BLaER1 treated with 17β-estradiol and CSF1 and Interleukin-3, amounts not matched to agents 10 nM and 100 nM (cell line): Measurements from ENCODE around the gene LRFN4.
A peak's percentile ranks its signal among the peaks of the same experiment; 100 is the strongest.

Source experiments
- H3K27ac ChIP-seq, 11 experiments: shearing (Covaris generic); formaldehyde crosslinking; 2 replicates each; pipeline ENCODE4 v1.8.1; 2022
- H3K27me3 ChIP-seq, 11 experiments: shearing (Covaris generic); formaldehyde crosslinking; 2 replicates each; pipeline ENCODE4 v1.8.1; 2022
- H3K36me3 ChIP-seq, 11 experiments: shearing (Covaris generic); formaldehyde crosslinking; 2 replicates each; pipeline ENCODE4 v1.8.1; 2022
- H3K4me1 ChIP-seq, 10 experiments: shearing (Covaris generic); formaldehyde crosslinking; 2 replicates each; pipeline ENCODE4 v1.8.1; 2022
- H3K4me2 ChIP-seq, 11 experiments: shearing (Covaris generic); formaldehyde crosslinking; 2 replicates each; pipeline ENCODE4 v1.8.1; 2022
- H3K4me3 ChIP-seq, 10 experiments: shearing (Covaris generic); formaldehyde crosslinking; 2 replicates each; pipeline ENCODE4 v1.8.1; 2022
- H3K9ac ChIP-seq, 11 experiments: shearing (Covaris generic); formaldehyde crosslinking; 2 replicates each; pipeline ENCODE4 v1.8.1; 2022
- H3K9me3 ChIP-seq, 11 experiments: shearing (Covaris generic); formaldehyde crosslinking; replicated peaks in 1 of 11; 2 replicates each; pipeline ENCODE4 v1.8.1; 2022
- H4K20me1 ChIP-seq, 11 experiments: shearing (Covaris generic); formaldehyde crosslinking; 2 replicates each; pipeline ENCODE4 v1.8.1; 2022
- Cebpa-rat ChIP-seq, 11 experiments: shearing (Covaris generic); IDR thresholded peaks; 2 replicates each; pipeline ENCODE4 v1.8.1; 2022

Gene LRFN4

GRCh38 chr11:66883016-66883965 is 26.4 kb downstream of the LRFN4 start:
- Histone ChIP-seq H3K36me3 (peaks cover 0 to 5% (median 0%) of the 10 kb centered on the region in 11 experiments; a peak in 1 of 22 replicates), H3K4me2 (peak overlapping the region in 1 of 11 experiments; percentile 90; a peak in 2 of 22 replicates), H3K9me3 (no peaks in the 10 kb centered on the region), H3K27ac (0 out of 22 replicates have a peak overlapping the region, but pooled peaks of 1 of the 11 experiments have one; percentile 31), H3K27me3 (no peaks in the 10 kb centered on the region), H3K4me3 (no peak overlapping the region), H3K4me1 (peaks cover 35 to 59% (median 46%) of the 10 kb centered on the region in 10 experiments), H3K9ac (0 out of 22 replicates have a peak overlapping the region, but pooled peaks of 1 of the 11 experiments have one; percentile 7), H4K20me1 (peaks cover 0 to 67% (median 18%) of the 10 kb centered on the region in 11 experiments; a peak in 13 of 22 replicates)
- TF ChIP-seq Cebpa-rat (IDR thresholded peaks at IDR 0.05), result no peak

DNA sequence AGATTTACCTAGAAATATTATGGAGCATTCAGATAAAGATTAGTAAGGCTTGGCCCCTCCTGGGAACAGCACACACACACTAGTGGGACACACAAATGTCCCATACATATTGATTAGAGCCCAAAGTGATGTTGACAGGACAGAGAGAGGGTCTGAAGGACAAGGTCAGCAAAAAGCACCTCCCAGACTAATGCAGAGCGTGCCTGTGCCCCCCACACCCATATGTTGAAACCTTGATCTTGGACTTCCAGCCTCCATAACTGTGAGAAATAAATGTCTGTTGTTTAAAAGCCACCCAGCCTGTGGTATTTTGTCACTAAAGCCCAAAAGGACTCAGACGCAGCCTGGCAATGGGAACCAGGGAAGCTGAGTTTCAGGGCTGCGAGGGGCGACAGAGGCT is 27.6 kb downstream of the LRFN4 start:
- no peaks in the 10 kb centered on the region for H3K27me3 ChIP-seq
- no peak overlapping the region for H3K4me2 ChIP-seq
- no peak for TF ChIP-seq Cebpa-rat (IDR thresholded peaks at IDR 0.05)

GRCh38 chr11:66885469-66885868 is 28.6 kb downstream of the LRFN4 start:
- Histone ChIP-seq H3K27ac (no peak overlapping the region), H3K36me3 (peaks cover 0 to 9% (median 0%) of the 10 kb centered on the region in 11 experiments; a peak in 1 of 22 replicates), H3K27me3 (no peaks in the 10 kb centered on the region), H3K4me1 (peaks cover 14 to 44% (median 34%) of the 10 kb centered on the region in 10 experiments), H3K4me2 (no peak overlapping the region), H3K4me3 (no peak overlapping the region), H4K20me1 (peaks cover 0 to 47% (median 11%) of the 10 kb centered on the region in 11 experiments; a peak in 12 of 22 replicates), H3K9me3 (no peaks in the 10 kb centered on the region), H3K9ac (no peak overlapping the region)
- TF ChIP-seq Cebpa-rat (IDR thresholded peaks at IDR 0.05), result no peak

More for the DNA sequence above, 27.6 kb downstream of the LRFN4 start:
- no peaks in the 10 kb centered on the region for H3K9me3 ChIP-seq
- no peak overlapping the region for H3K9ac ChIP-seq
- H4K20me1 ChIP-seq, result peaks cover 0 to 57% (median 13%) of the 10 kb centered on the region in 11 experiments; a peak in 12 of 22 replicates
- H3K4me3 ChIP-seq, result no peak overlapping the region
- peaks cover 24 to 49% (median 39%) of the 10 kb centered on the region in 10 experiments for H3K4me1 ChIP-seq
- H3K27ac ChIP-seq, result no peak overlapping the region
- H3K36me3 ChIP-seq, result peaks cover 0 to 9% (median 0%) of the 10 kb centered on the region in 11 experiments; a peak in 1 of 22 replicates

- H3K9me3 ChIP-seq, result no peaks in the 10 kb centered on the region
- TF ChIP-seq Cebpa-rat (IDR thresholded peaks at IDR 0.05), result no peak
- H3K9ac ChIP-seq, result no peak overlapping the region
- H4K20me1 ChIP-seq, result peaks cover 0 to 41% (median 7%) of the 10 kb centered on the region in 11 experiments; a peak in 11 of 22 replicates
- no peak overlapping the region for H3K4me2 ChIP-seq
- no peak overlapping the region for H3K4me3 ChIP-seq
- peaks cover 0 to 9% (median 0%) of the 10 kb centered on the region in 11 experiments; a peak in 1 of 22 replicates for H3K36me3 ChIP-seq
- H3K27me3 ChIP-seq, result no peaks in the 10 kb centered on the region
- H3K27ac ChIP-seq, result no peak overlapping the region
- H3K4me1 ChIP-seq, result peaks cover 10 to 44% (median 31%) of the 10 kb centered on the region in 10 experiments
Measured at GRCh38 chr11:66885950-66886440, 29.1 kb downstream of the LRFN4 start.

GRCh38 chr11:66886671-66887221 is 29.9 kb downstream of the LRFN4 start:
- H3K9ac ChIP-seq, result no peak overlapping the region
- no peak for TF ChIP-seq Cebpa-rat (IDR thresholded peaks at IDR 0.05)

GRCh38 chr11:66887526-66887925 is 30.7 kb downstream of the LRFN4 start:
- H3K27ac ChIP-seq, result no peak overlapping the region
- no peak overlapping the region for H3K4me3 ChIP-seq
- no peaks in the 10 kb centered on the region for H3K9me3 ChIP-seq
- H4K20me1 ChIP-seq, result peaks cover 0 to 26% (median 0%) of the 10 kb centered on the region in 11 experiments; a peak in 6 of 22 replicates
- peak overlapping the region in 1 of 11 experiments; percentile 37; a peak in 1 of 22 replicates for H3K9ac ChIP-seq
- peaks cover 15 to 38% (median 24%) of the 10 kb centered on the region in 10 experiments; a peak in 19 of 20 replicates for H3K4me1 ChIP-seq
- no peaks in the 10 kb centered on the region for H3K27me3 ChIP-seq
- no peak for TF ChIP-seq Cebpa-rat (IDR thresholded peaks at IDR 0.05)
- peak overlapping the region in 1 of 11 experiments; percentile 5; a peak in 2 of 22 replicates for H3K4me2 ChIP-seq
- H3K36me3 ChIP-seq, result peaks cover 0 to 9% (median 0%) of the 10 kb centered on the region in 11 experiments; a peak in 1 of 22 replicates

More at GRCh38 chr11:66886671-66887221, 29.9 kb downstream of the LRFN4 start:
- Histone ChIP-seq H3K4me3 (no peak overlapping the region), H3K27me3 (no peaks in the 10 kb centered on the region), H3K36me3 (peaks cover 0 to 9% (median 0%) of the 10 kb centered on the region in 11 experiments; a peak in 1 of 22 replicates), H3K4me2 (0 out of 22 replicates have a peak overlapping the region, but pooled peaks of 1 of the 11 experiments have one; percentile 4), H3K27ac (no peak overlapping the region), H3K9me3 (no peaks in the 10 kb centered on the region), H4K20me1 (peaks cover 0 to 34% (median 0%) of the 10 kb centered on the region in 11 experiments; a peak in 8 of 22 replicates), H3K4me1 (peaks cover 10 to 39% (median 28%) of the 10 kb centered on the region in 10 experiments; a peak in 19 of 20 replicates)

GRCh38 chr11:66888282-66888681 is 31.4 kb downstream of the LRFN4 start:
- no peak overlapping the region for H3K4me2 ChIP-seq
- no peak for TF ChIP-seq Cebpa-rat (IDR thresholded peaks at IDR 0.05)
- H3K36me3 ChIP-seq, result peaks cover 0 to 9% (median 0%) of the 10 kb centered on the region in 11 experiments; a peak in 1 of 22 replicates
- H3K27ac ChIP-seq, result no peak overlapping the region
- H3K4me1 ChIP-seq, result peaks cover 14 to 37% (median 28%) of the 10 kb centered on the region in 10 experiments; a peak in 19 of 20 replicates
- H3K9me3 ChIP-seq, result no peaks in the 10 kb centered on the region
- no peak overlapping the region for H3K9ac ChIP-seq
- H3K27me3 ChIP-seq, result no peaks in the 10 kb centered on the region
- H4K20me1 ChIP-seq, result peaks cover 0 to 21% (median 0%) of the 10 kb centered on the region in 11 experiments; a peak in 5 of 22 replicates
- H3K4me3 ChIP-seq, result no peak overlapping the region

DNA sequence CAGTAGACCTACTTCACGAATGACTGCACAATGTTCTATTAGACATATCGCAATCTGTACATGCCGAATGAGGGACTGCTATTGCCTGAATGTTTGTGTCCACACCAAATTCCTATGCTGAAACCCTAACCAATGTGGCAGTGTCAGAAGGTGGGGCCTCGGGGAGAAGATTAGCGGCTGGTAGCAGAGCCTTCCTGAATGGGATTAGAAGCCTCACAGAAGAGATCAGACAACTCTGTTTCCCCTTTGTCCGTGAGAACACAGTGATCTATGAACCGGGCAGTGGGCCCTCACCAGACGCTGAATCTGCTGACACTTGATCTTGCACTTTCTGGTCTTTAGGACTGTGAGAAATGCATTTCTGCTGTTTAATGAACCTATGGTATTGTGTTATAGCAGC is 33.1 kb downstream of the LRFN4 start:
- TF ChIP-seq Cebpa-rat (IDR thresholded peaks at IDR 0.05), result no peak
- H4K20me1 ChIP-seq, result peaks cover 0 to 17% (median 0%) of the 10 kb centered on the region in 11 experiments; a peak in 6 of 22 replicates
- peaks cover 0 to 9% (median 0%) of the 10 kb centered on the region in 11 experiments; a peak in 1 of 22 replicates for H3K36me3 ChIP-seq
- no peak overlapping the region for H3K9ac ChIP-seq
- no peak overlapping the region for H3K4me3 ChIP-seq
- no peak overlapping the region for H3K27ac ChIP-seq
- H3K9me3 ChIP-seq, result no peaks in the 10 kb centered on the region
- H3K4me1 ChIP-seq, result peaks cover 14 to 34% (median 28%) of the 10 kb centered on the region in 10 experiments; a peak in 19 of 20 replicates
- H3K27me3 ChIP-seq, result no peaks in the 10 kb centered on the region
- peak overlapping the region in 2 of 11 experiments; percentile 4 to 17; a peak in 2 of 22 replicates for H3K4me2 ChIP-seq
